22Rv1 (cell line): ENCODE data around the gene KRTAP4-9.
"Not testable (repeated sequence)": the region's sequence is repeated elsewhere in the genome, so short reads cannot be mapped to it uniquely, and the experiment has no call there.

ENCODE experiments used
- H3K27ac ChIP-seq: fragments of 450-650 bp; 2 replicates; pipeline ENCODE4 v1.5.1; 2017
- CTCF ChIP-seq: fragments of 450-650 bp; IDR thresholded peaks from 2 replicates; pipeline ENCODE4 v1.5.1; 2017; ENCODE audit warnings: mild to moderate bottlenecking
- ZFX ChIP-seq: fragments of 450-650 bp; IDR thresholded peaks from 2 replicates; pipeline ENCODE4 v1.6.1; 2017; ENCODE audit warnings: antibody characterized with exemption, borderline replicate concordance

The KRTAP4-9 gene

GRCh38 chr17:41096055-41096454, 9.1 kb upstream of the KRTAP4-9 start:
- TF ChIP-seq CTCF, result no peak
- TF ChIP-seq ZFX, result no peak

DNA sequence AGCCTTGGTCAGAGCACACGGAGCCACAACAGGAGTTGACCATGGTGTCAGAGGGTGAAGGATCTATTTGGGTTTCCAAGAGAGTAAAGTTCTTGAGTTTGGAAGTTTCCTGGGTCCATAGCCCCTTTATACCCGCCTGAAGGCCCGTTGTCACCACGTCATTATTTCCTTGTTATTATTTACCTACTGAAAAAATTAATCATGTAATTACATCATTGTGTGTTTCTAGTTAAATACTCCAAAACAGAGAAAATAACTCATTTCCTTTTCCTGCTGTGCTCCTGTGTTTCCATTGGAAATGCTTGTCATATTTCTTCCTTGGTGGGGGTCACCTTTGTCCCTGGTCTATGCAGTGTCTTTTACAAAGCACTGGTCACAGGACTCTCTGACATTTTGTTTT, 7.1 kb upstream of the KRTAP4-9 start, which contains the start of gene KRTAP4-8:
KRTAP4-8 (minus strand) TSS at position 101 of the 400 bp plus-strand sequence; CDS start at position 43, 58 bp downstream.
- TF ChIP-seq ZFX (no peak), CTCF (no peak)
- H3K27ac ChIP-seq, result no peak within 1 kb of the TSS

More at GRCh38 chr17:41096055-41096454, 9.1 kb upstream of the KRTAP4-9 start:
- H3K27ac ChIP-seq, result no peak overlapping the region

GRCh38 chr17:41098481-41098880, 6.7 kb upstream of the KRTAP4-9 start:
- H3K27ac ChIP-seq, result no peak overlapping the region
- TF ChIP-seq CTCF, result no peak
- no peak for TF ChIP-seq ZFX

GRCh38 chr17:41099682-41100480, 5.3 kb upstream of the KRTAP4-9 start:
- not testable (repeated sequence) for H3K27ac ChIP-seq

- no peak within 1 kb of the TSS for H3K27ac ChIP-seq
- no peak for TF ChIP-seq ZFX
- TF ChIP-seq CTCF, result no peak
These were observed 3.5 kb upstream of the KRTAP4-9 start, which contains the start of gene KRTAP4-16 for GRCh38 chr17:41101586-41102259. TSS of gene KRTAP4-16 (minus strand) at chr17:41102209. CDS start at chr17:41102209, 0 bp downstream.

GRCh38 chr17:41103896-41104295, 1.3 kb upstream of the KRTAP4-9 start:
- H3K27ac ChIP-seq, result no peak overlapping the region
- TF ChIP-seq ZFX, result no peak
- no peak for TF ChIP-seq CTCF

DNA sequence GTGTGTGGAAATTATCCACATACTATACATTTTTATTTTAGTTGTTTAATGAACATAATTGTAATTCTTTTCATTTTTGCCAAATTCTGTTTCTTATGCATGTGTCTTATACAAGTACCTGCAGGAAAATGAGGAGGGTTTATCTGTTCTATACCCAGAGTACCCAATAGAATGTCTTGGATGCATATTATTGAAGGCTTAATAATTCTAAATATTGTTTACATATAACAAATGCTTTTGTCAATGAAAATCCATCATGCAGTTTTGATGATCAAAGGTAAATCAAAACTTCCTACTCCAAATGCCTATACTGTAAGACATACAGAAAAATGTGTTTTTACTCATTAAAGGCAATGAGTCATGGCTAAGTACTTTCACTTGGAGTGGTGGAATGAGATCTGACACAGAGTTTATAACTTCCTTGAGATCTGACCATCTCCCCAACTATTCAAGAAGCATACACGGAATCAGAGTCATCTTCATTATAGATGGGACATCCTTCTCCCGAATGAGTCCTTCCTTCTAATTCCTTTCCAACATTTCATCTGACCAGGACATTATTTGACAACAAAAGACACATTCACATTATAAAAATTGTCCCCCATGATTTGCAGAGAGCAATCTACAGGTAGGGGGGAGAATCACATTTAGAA, 677 bp upstream of the KRTAP4-9 start:
- not testable (repeated sequence) for H3K27ac ChIP-seq

- TF ChIP-seq CTCF (no peak), ZFX (no peak)
- no peak overlapping the region for H3K27ac ChIP-seq
These were observed 2.8 kb downstream of the KRTAP4-9 start for GRCh38 chr17:41107941-41108450.

- not testable (repeated sequence) for H3K27ac ChIP-seq
These were observed 3.7 kb downstream of the KRTAP4-9 start for GRCh38 chr17:41108728-41109386.
